ENCODE measurements around the gene PACRG. TPM values are rescaled to one million over a fixed set of nuclear protein-coding genes. Genes with fewer than 3 reads are reported as not detected.

Gene PACRG
- total RNA-seq, 1 donor = under 0.01 TPM

GRCh38 chr6:162753775-162754174 is 26.0 kb downstream of the PACRG start:
- no peak for DNase-seq (ENCODE audit: low read depth)
- no peak overlapping the region for H3K4me3 ChIP-seq (ENCODE audit: low read depth, low read length)
- TF ChIP-seq, protein P1, sequence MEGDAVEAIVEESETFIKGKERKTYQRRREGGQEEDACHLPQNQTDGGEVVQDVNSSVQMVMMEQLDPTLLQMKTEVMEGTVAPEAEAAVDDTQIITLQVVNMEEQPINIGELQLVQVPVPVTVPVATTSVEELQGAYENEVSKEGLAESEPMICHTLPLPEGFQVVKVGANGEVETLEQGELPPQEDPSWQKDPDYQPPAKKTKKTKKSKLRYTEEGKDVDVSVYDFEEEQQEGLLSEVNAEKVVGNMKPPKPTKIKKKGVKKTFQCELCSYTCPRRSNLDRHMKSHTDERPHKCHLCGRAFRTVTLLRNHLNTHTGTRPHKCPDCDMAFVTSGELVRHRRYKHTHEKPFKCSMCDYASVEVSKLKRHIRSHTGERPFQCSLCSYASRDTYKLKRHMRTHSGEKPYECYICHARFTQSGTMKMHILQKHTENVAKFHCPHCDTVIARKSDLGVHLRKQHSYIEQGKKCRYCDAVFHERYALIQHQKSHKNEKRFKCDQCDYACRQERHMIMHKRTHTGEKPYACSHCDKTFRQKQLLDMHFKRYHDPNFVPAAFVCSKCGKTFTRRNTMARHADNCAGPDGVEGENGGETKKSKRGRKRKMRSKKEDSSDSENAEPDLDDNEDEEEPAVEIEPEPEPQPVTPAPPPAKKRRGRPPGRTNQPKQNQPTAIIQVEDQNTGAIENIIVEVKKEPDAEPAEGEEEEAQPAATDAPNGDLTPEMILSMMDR (IDR thresholded peaks at IDR 0.05; ENCODE audit: insufficient read depth, low read depth, low read length) = no peak

GRCh38 chr6:162770136-162770535 is 42.4 kb downstream of the PACRG start:
- TF ChIP-seq, protein P1 (IDR thresholded peaks at IDR 0.05; ENCODE audit: insufficient read depth, low read depth, low read length) = no peak
- no peak overlapping the region for H3K4me3 ChIP-seq (ENCODE audit: low read depth, low read length)
- DNase-seq (ENCODE audit: low read depth) = no peak

DNA sequence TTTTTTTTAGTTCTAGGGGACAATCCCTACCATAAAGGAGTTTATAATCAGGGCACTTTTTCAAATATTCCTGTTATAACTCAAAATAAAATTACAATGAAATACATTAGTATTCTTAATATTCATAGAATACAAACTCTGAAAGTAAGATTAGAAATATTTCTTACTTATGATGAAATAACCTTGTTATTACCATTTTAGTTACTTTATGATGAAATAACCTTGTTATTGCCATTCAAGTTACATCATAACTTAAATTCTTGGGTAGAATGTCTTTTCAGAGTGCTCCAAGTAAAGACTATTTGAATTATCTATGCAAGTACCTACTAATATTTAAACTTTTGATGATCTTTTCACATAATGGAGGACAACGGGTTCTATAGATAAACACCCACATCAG is 43.2 kb downstream of the PACRG start:
- TF ChIP-seq, protein P1 (IDR thresholded peaks at IDR 0.05; ENCODE audit: insufficient read depth, low read depth, low read length) = no peak
- no peak for DNase-seq (ENCODE audit: low read depth)
- no peak overlapping the region for H3K4me3 ChIP-seq (ENCODE audit: low read depth, low read length)

- no peak for DNase-seq (ENCODE audit: low read depth)
- no peak overlapping the region for H3K4me3 ChIP-seq (ENCODE audit: low read depth, low read length)
- TF ChIP-seq, protein P1 (IDR thresholded peaks at IDR 0.05; ENCODE audit: insufficient read depth, low read depth, low read length) = no peak
Observed at GRCh38 chr6:162772466-162772865, 44.7 kb downstream of the PACRG start.

DNA sequence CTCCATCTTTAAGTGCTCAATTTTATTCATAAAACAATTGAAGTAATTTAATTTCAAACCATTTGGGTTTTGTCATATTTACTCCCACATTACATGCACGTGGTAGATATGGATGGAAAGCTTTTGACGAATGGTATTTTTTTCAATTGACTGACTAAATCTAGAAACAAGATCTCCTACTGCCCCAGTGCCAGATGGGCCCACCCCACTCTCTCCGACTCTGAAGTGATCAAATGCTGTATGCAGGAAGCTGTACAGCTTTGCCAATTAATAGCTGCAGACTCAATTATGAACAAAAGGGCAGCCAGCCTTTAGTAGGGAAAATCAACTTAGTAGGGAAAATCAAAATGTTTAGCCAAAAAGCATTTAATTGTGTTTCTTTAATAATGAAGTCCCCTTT is 46.2 kb downstream of the PACRG start:
- H3K4me3 ChIP-seq (ENCODE audit: low read depth, low read length) = no peak overlapping the region
- no peak for DNase-seq (ENCODE audit: low read depth)
- TF ChIP-seq, protein P1 (IDR thresholded peaks at IDR 0.05; ENCODE audit: insufficient read depth, low read depth, low read length) = no peak

- no peak overlapping the region for H3K4me3 ChIP-seq (ENCODE audit: low read depth, low read length)
- no peak for DNase-seq (ENCODE audit: low read depth)
- TF ChIP-seq, protein P1 (IDR thresholded peaks at IDR 0.05; ENCODE audit: insufficient read depth, low read depth, low read length) = no peak
Observed at GRCh38 chr6:162777091-162777490, 49.3 kb downstream of the PACRG start.

- DNase-seq (ENCODE audit: low read depth) = no peak
- TF ChIP-seq, protein P1 (IDR thresholded peaks at IDR 0.05; ENCODE audit: insufficient read depth, low read depth, low read length) = no peak
- no peak overlapping the region for H3K4me3 ChIP-seq (ENCODE audit: low read depth, low read length)
Observed at GRCh38 chr6:162778603-162779002, 50.8 kb downstream of the PACRG start.

Measured in fibroblast of villous mesenchyme (primary cell).